NCI-H146 (cell line): Measurements from ENCODE around the gene ARMC2.
A peak's percentile ranks its signal among the peaks of the same experiment; 100 is the strongest.
"Not testable (repeated sequence)": the region's sequence is repeated elsewhere in the genome, so short reads cannot be mapped to it uniquely, and the experiment has no call there.

Source experiments
- DNase-seq: peaks from one replicate; lab custom pipeline; 2025; lab: John Stamatoyannopoulos, UW

The ARMC2 gene, protein sequence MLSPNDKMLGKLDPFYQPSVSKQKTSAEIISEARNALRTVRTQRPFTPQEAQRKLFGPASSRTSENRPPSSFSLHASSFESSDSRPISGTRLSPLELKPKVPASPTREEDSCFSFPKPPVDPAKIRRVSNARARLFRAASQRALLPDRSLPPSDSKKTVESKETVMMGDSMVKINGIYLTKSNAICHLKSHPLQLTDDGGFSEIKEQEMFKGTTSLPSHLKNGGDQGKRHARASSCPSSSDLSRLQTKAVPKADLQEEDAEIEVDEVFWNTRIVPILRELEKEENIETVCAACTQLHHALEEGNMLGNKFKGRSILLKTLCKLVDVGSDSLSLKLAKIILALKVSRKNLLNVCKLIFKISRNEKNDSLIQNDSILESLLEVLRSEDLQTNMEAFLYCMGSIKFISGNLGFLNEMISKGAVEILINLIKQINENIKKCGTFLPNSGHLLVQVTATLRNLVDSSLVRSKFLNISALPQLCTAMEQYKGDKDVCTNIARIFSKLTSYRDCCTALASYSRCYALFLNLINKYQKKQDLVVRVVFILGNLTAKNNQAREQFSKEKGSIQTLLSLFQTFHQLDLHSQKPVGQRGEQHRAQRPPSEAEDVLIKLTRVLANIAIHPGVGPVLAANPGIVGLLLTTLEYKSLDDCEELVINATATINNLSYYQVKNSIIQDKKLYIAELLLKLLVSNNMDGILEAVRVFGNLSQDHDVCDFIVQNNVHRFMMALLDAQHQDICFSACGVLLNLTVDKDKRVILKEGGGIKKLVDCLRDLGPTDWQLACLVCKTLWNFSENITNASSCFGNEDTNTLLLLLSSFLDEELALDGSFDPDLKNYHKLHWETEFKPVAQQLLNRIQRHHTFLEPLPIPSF

DNA sequence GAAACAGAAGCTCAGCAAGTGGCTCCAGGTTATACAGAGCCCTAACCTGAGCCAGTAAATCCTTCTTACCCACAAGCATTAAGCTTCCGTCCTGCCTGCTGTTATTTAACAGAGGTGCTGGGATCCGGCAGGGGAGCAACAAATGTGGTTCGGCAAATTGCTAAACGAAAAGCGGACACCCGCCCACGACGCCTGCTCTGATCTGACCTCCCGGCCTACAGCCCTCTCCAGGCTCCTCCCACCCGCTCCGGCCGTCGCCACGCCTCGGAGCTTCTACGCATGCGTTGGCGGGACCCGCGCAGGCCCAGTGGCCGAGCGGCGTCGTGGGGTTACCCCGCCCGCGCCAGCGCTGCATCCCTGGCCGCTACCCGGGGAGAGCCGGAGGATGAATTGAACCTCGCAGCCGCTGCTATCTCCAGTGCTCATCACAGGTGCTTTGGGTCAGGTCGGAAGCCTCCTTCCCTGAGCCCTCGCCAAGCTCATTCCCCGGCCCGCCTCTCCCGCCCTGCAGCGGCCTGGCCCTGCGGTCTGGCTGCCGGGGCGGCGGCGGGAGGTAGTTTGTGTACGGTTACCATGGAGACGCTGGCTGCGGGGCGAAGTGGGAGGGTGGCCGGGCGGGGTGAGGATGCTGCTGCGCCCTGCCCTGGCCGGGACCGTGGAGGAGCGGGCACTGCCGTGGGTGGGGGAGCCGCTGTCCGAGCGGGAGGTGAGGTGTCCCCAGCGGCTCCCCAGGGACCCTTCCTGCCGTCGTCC is at the start of gene ARMC2:
TSS of gene ARMC2 (plus strand) at position 307 of the 753 bp plus-strand sequence. CDS start 5,846 bp downstream, outside the sequence.
- peak; percentile 94 for DNase-seq

DNA sequence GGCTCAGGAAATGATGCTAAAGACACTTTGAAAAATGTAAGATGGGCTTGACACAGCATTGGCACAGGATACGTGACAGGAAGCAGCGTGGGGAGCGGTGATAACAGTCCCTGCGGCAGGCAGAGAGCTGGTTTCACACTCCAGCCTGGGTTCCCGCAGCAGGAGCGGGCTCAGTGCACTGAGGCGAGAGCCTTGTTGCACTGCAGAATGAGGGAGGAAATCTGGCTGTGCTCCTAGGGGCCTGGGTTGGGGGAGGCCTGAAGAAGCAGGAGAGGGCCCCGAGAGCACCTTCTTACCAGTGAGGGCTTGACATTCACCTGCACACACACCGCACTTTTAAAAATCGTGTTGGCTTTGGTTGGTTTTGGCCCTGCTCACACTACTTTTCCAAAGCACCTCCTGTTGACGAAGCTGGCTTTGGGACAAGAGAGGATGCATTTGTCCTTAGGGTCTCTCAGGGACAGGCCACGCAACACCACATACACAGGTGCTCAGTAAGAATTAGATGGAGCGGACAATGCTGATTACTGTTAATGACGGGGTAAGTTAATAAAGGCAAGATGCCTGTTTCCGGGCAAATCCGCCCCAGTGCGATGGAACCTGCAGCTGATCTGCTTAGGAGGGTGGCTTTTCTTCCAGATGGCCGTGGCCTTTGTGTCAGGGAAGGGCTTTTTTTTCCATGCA is 49.4 kb upstream of the ARMC2 start:
- peak; percentile 57 for DNase-seq

DNA sequence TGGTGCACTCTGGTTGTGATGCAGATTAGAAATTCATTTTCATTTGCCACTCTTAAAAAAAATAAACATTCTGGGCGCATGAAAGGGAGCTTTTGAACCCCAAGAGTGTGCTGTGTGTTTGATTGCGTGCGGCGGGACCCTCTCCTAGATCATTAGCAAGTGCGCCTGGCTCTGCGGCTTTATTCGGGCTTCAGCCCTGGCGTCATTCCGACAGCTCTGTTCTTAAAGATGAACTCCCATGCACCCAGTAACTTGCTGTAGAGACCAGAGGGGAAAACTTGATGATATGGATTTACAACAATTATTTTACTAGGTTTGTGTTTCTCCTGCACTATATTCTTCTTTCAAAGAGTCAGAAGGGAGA is 48.9 kb upstream of the ARMC2 start:
- DNase-seq, result no peak

DNA sequence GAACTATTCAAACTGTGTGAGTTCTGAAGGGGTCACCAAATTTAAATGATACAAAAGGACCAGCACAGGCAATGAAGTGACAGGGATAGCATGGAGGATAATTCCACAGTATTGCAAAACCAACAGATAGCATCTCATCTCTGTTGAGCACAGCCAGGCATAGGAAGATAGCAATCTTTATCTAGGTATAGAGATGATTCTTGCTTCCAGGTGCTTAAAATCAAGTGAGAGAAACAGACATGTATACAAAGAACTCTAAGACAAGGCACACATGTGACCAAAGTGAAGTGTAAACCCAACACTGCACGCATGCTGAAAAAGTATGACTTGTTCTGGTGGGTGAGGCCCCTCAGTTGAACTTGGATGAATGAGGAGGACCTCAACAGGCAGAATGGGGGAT is 48.4 kb upstream of the ARMC2 start:
- DNase-seq, result no peak

DNA sequence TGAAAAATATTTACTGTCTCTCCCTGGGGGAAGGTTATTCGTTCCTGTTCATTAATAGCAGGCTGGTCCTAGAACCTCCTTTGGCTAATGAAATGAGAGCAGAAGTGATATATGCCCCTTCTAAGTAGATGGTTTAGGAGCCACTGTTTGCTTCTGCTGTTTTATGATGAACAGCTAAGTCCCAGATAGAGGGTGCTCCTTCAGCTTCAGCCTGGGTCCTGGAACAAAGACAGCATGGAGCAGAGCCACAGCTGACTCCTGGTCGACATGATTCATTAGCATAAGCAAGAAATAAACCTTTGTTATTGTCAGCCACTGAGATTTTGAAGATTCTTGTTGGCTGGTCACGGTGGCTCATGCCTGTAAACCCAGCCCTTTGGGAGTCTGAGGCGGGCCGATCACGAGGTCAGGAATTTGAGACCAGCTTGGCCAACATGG is 47.8 kb upstream of the ARMC2 start:
- no peak for DNase-seq

DNA sequence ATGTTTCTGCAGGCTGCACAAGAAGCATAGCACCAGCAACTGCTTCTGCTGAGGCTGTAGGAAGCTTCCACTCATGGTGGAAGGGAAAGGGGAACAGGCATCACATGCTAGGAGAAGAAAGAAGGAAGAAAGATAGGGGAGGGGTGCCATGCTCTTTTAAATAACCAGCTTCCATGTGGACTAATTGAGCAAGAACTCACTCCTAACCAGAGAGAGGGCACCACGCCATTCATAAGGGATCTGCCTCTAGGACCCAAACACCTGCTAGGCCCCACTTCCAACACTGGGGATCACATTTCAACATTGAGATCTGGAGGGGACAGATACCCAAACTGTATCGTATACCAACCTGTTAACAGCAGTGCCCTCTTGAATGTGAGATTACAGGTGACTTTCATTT is 46.9 kb upstream of the ARMC2 start:
- DNase-seq, result no peak

DNA sequence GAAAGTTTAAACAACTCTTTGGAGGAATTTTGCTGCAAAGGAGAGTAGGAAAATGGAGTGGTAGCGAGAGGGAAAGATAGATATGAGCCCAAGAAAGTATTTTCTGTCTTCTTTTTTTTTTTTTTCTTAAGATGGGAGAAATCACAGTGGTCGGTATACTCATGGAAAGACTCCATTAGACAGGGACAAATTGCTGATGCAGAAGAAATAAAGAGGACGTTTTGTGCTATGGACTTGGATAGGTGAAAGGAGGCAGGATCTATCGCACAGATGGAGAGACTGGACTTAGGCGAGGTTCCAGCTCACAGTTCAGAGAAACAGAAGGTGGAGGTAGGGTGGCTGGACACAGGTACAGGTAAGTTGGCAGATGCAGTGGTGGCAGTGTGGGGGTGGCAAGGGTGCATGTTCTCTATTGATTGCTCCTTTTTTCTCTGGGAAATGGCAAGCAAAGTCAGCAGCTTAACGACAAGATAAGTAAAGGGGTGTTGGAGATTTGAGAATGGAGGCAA is 44.2 kb upstream of the ARMC2 start:
- no peak for DNase-seq

DNA sequence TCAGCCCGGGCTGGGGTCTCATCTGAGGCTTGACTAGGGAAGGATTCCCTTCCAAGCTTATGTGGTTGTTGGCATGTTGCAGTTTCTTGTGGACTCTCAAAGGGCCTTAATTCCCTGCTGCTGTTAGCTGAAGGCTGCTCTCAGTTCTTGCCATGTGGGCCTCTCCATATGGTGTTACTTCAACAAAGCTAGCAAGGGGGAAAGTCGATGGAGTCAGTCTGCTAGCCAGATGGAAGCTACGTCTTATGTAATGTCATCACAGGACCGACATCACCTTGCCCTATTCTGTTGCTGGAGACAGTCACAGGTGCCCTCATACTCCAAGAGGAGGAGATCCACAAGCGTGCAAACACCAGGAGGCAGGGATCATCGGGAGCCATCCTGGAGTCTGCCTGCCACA is 43.3 kb upstream of the ARMC2 start:
- DNase-seq, result no peak

DNA sequence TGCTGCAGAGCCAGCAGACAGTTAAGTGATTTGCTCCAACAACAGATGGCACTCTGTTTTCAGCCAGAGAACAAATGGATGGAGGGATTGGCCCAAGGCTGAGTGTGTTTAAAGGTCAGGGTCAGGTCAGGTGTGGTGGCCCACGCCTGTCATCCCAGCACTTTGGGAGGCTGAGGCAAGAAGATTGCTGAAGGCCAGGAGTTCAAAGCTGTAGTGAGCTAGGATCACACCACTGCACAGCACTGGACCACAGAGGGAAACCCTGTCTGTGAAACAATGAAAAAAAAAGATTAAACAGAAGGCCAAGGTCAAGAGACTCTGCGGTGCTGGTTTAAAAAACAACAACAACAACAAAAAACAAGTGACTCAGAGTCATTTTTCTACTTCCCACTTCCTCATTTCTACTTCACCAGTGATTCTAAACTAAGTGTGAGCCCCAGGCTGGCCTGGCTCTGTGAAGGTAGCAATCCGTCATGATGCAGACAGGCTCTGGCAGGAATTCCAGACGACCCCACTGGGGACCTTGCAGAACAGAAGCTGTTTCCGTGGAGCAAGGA is 42.5 kb upstream of the ARMC2 start:
- DNase-seq, result no peak

DNA sequence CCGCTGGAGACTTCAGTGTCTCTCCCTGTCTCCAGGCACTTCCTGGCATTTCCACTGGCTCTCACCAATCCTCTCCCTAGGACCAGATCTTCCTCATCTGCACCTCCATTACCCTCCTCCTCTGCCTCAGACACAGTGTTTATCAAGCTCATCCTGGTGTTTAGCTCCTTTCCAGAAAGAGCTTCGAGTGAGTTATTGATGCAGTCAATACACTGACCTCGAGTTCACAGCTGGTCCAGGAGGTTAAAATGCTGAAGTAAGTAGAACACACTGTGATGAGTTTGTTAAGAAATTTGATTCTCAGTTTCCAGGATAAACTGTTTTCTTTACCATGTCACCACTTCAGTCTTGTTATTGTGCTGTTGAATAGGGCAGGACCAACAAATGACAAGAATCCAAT is 42.1 kb upstream of the ARMC2 start:
- no peak for DNase-seq

DNA sequence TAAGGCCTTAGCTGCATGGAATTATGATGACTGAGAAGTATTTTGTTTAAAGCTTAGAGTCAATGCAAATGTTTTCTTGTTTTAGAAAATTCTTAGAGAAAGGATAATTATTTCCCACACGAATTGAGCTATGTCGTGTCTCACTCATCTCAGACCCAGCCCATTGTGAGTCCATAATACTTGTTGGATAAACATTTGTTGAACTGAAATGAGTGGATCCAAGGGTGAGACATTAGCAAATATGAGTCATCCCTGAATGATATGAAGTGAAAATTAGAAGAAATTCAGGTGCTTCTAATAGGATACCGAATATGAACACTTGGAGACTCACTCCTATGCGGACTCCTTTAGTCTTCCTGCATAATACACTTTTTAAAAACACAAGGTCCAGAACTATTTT is 41.6 kb upstream of the ARMC2 start:
- no peak for DNase-seq

DNA sequence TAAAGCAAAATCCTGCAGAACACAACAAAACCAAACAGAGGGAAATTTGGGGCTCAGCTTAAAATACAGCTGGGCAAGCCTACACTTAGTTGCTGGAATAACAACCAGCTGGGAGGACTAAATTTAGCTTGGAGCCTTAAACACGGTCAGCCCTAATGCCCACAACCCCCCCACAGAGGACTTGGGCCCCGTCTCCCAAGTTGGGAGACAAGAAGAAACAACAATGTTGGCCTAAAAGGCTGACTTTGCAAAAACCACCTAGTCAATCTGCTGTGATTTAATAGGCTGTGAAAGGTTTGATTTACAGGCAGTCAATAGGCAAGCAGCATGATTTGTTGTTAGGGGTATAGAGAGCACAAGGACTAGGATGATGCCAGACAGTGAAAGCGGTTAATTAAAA is 40.3 kb upstream of the ARMC2 start:
- DNase-seq, result no peak

DNA sequence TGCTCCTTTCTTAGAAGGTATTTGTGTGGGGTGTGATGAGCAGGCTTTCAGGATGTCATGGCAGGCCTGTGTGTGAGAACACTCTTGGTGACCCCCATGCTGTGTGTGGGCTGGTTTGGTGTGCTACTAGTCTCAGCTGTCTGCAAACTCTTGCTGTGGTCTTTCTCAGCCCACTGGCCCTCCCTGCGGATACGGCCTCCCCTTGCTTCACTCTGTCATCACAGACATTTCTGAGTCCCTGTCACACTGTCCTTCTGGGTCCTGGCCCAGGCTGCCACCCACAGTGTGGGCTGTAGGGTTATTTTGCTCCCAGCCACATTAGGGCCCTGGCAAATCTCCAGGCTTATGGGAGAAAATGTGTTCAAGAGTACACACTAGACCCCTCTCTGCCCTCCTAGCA is 39.0 kb upstream of the ARMC2 start:
- DNase-seq, result no peak

DNA sequence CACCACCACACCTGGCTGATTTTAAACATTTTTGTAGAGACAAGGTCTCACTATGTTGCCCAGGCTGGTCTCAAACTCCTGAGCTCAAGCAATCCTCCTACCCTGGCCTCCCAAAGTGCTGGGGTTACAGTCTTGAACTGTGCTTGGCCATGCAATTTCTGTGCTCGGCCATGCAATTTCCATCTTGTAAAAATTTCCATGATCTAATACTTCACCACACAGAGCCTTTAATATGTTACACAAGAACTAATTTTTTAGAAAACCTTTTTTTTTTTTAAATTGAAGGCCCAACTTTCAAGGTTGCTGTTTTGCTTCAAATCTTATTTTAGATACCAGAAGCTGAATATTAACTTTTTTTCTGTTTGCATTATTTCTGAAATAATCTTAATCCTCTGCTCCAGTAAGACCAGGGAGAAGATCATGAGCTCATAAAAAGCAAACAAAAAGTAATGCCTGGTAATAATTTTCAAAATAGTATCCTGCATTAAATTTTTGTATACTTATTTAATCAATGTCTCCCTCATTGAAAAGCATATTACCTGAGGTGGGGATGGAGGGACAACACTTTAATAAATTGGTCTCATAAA is 38.1 kb upstream of the ARMC2 start:
- no peak for DNase-seq

DNA sequence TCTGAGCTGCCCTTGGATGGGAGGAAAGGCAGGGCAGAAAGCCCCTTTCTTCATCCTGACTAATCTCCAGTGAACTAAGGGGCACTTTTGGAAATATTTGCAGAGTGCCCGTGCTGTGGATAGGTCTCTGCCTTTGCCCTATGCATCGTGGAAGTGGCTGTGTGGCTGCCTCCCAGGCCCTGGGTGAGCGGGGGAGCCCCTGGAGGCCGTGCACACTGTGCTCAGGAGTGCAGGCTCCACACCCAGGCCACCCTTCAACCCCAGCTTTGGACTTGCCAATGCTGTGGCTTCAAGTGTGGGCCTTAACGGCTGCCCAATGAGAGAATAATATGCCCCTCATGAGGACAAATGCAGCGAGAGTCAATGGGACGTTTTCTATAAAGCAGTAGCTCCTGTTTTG is 36.7 kb upstream of the ARMC2 start:
- DNase-seq, result no peak

DNA sequence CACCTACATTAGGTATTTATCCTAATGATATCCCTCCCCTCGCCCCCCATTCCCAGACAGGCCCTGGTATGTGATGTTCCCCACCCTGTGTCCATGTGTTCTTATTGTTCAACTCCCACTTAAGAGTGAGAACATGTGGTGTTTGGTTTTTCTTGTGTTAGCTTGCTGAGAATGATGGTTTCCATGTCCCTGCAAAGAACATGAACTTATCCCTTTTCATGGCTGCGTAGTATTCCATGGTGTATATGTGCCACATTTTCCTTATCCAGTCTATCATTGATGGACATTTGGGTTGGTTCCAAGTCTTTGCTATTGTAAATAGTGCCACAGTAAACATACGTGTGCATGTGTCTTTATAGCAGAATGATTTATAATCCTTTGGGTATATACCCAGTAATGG is 35.0 kb upstream of the ARMC2 start:
- DNase-seq, result not testable (repeated sequence)

DNA sequence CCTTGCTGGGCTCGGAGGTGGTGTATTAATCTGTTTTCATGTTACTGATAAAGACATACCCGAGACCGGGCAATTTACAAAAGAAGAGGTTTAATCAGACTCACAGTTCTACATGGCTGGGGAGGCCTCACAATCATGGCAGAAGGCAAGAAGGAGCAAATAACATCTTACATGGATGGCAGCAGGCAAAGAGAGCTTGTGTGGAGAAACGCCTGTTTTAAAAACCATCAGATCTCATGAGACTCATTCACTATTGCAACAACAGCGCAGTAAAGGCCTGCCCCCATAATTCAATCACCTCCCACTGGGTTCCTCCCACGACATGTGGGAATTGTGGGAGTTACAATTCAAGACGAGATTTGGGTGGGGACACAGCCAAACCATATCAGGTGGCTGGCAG is 30.9 kb upstream of the ARMC2 start:
- not testable (repeated sequence) for DNase-seq

DNA sequence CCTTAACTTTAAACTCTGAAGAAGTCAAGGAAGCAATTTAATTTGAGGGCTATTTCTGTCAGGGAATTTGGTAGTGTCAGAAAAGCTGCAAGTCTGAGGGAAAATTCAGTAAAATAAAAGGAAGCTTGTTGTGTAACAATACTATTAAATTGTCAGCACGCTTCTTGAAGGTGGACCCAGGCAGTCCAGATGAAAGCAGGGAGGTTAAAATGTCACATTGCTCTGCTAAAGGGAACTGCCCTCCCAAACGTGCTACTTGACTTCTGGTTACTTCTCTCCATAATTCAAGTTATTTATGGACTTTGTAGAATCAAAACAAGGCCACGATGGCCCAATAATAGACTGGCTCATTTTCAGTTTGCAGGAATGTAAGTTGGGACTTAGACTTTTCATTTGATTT is 28.2 kb upstream of the ARMC2 start:
- no peak for DNase-seq

DNA sequence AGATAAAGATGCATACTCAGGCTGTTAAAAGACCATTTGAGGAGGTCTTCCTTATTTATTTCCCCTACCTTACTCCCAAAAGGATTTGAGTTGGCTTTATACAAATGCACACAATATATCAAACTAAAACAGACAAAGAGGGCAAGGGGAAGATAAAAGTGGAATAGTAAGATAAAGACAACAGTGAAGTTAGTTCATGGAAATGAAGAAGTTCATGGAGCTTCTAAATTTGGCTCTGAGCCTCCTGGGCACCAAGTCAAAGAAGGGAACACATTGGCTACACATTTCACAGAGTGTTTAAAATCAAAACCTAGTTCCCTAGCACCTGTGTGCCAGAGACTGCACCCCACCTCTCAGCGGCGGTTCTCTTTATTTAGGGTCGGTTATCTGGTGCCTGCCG is 25.8 kb upstream of the ARMC2 start:
- DNase-seq, result no peak

DNA sequence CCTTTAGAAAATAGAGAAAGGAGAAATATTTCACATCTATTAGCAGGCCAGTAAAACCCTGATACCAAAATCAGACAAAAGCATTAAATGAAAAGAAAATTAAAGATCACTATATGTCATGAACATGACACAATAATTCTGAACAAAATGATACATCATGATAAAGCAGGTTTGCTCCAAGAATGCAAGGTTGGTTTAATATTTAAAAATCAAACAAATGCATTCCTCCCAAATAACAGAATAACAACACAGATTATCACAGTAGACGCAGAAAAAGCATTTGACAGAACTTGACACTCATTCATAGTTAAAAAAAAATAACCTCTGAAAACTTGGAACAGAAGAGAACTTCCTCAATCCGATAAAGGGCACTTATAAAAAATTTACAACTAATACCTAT is 22.9 kb upstream of the ARMC2 start:
- DNase-seq, result no peak

DNA sequence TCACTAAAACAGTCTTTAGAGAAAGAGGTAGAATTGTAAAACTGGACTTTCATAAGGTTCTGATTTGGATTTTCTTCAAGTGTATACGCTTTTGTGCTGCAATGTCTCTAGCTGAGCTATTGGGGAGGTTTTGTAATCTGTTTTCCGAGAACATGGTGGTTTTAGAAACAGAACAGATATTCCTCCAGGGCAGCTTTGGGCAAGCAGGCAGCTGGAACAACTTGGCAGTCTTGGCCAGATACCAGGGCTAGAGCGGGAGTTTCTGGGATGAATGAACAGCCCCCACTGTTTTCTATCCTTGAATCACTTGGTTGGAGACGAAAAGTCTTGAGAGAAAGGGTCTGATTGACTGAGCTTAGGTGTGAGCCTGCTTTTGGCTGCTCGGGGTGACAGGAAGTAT is 17.1 kb upstream of the ARMC2 start:
- no peak for DNase-seq
